GM10266 (cell line): Measurements from ENCODE around the gene ABCF2.

ENCODE experiments used
- DNase-seq: peaks from one replicate; pipeline ENCODE4 v3.0.0; 2012; ENCODE audit errors: extremely low spot score
- TF ChIP-seq, protein P1 (sequence below): IDR thresholded peaks from 2 replicates; pipeline ENCODE4 v1.5.1; 2012; ENCODE audit warnings: mild to moderate bottlenecking, low read depth; ENCODE audit not compliant: control insufficient read depth, insufficient read depth; ENCODE audit errors: missing control alignments

Gene ABCF2

DNA sequence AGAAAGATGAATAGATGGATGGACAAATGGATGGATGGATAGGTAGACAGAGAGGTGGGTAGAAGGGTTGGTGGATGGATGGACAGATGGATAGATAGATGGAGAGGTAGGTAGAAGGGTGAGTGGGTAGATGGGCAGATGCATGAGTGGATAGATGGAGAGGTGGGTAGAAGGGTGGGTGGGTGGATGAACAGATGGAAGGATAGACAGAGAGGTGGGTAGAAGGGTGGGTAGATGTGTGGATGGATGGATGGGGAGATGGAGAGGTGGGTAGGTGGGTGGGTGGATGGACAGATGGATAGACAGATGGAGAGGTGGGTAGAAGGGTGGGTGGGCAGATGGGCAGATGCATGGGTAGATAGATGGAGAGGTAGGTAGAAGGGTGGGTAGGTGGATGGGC is 29.1 kb downstream of the ABCF2 start:
- TF ChIP-seq, protein P1, sequence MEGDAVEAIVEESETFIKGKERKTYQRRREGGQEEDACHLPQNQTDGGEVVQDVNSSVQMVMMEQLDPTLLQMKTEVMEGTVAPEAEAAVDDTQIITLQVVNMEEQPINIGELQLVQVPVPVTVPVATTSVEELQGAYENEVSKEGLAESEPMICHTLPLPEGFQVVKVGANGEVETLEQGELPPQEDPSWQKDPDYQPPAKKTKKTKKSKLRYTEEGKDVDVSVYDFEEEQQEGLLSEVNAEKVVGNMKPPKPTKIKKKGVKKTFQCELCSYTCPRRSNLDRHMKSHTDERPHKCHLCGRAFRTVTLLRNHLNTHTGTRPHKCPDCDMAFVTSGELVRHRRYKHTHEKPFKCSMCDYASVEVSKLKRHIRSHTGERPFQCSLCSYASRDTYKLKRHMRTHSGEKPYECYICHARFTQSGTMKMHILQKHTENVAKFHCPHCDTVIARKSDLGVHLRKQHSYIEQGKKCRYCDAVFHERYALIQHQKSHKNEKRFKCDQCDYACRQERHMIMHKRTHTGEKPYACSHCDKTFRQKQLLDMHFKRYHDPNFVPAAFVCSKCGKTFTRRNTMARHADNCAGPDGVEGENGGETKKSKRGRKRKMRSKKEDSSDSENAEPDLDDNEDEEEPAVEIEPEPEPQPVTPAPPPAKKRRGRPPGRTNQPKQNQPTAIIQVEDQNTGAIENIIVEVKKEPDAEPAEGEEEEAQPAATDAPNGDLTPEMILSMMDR, result no peak
- DNase-seq, result no peak

DNA sequence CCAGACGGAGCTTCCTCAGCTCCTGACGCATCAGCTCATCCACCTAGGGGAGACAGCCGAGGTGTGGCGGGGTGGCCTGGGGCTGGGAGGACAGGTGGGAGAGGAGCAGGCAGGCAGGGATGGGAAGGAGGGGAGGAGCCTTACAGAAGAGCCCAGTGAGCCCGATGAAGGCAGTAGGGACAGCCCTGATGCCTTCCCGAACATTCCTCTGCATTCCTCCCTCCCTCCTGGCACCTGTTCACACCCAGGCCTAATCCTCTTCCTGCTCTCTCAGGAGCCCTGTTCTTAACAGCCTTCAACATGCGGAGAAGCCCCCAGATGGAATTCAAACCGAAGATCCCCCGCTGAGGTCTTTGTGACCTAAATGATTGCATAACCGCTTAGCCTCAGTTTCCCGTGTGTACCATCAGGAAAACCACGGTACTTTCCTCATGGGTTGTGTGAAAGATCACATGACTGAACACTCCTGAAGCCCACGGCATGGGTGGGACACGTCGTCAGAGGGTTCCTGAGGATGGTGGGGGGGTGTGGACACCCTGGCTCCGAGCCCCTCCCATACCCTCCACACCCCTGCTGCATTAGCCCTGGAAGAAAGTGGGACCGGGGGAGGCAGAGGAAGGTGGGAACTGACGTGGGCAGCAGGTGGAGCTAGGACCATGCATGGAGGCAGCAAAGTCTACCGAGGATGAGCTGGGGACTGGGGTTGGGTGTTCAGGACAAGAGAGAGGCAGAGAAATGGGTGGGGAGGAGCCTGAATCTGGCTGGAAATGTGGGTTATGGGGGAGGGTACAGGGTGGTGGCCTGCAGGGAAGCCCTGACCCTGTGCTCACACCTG is 31.2 kb downstream of the ABCF2 start:
- TF ChIP-seq, protein P1, result no peak
- no peak for DNase-seq

DNA sequence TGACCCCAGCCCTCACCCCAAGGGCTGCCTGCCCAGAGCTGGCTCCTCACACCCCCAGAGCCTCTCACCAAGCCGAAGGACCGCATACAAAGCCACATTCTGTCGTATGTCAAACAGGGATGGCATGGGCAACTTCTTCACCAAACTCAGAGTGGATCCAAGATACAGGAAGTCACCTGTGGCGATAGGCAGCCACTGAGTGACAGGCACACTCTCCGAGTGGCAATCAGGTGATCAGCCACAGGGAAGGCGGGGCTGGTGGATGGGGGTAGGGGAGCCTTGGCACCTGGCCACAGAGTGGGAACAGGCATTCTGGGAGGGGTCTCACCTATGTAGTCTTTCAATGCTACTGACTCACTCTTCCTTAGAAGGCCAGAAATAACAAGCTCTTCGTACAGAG is 32.8 kb downstream of the ABCF2 start:
- TF ChIP-seq, protein P1, result no peak
- DNase-seq, result no peak

DNA sequence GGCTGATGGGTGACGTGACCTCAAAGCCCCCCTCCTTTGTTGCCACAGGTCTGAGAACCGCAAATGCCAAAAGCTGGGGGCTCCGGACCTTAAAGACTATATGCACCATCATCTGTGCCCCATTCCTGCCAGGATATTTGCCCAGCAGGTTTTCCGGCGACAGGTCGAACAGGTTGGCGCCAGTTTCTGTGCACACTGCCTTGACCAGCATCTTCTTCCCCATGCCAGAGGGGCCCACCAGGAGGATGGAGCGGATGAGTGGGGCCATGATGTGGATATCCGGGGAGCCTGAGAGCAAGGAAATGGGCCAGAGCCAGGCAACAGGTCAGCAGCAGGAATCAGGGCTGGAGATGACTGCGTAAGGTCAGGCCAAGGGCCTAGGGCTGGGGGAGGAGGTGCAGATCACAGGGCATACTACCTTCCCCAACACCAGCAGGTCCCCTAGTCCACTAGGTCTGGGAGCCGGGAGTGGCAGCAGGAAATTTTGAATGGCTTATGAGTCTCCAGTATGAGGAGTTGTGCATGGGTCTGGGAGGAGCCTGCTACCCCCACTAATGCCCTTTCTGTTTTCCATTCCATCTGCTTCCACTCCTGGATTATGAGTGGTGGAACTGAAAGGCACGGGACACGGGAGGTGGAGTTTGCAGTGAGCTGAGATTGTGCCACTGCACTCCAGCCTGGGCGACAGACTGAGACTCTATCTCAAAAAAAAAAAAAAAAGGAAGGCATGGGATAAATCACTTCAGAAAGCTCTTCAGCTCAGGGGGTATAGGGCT is 33.6 kb downstream of the ABCF2 start:
- TF ChIP-seq, protein P1, result no peak
- no peak for DNase-seq

DNA sequence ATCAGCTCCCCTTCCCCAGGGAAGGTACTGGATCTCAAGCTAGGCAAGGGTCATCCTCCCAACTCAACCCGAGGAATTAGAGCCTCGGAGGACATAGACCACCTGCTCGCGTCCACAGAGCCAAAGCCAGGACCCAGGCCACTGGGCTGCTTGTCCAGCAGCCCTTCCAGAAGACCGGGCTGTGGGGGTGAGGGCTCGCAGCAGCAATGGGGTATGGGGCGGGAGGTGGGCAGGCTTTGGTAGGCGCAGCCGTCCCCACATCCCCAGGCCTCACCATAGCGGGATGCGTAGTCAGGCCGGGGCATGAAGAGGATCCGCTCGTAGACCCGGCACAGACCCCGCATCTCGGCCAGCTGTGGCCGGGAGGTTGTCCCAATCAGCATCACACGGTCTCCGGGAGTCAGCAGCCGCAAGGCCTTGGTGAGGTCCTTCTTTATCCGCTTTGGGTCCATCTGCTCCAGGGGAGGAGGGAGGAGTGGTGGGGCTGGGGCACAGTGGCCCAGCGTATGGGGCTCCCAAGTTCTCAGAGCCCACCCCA is 34.9 kb downstream of the ABCF2 start:
- TF ChIP-seq, protein P1, result no peak
- no peak for DNase-seq

DNA sequence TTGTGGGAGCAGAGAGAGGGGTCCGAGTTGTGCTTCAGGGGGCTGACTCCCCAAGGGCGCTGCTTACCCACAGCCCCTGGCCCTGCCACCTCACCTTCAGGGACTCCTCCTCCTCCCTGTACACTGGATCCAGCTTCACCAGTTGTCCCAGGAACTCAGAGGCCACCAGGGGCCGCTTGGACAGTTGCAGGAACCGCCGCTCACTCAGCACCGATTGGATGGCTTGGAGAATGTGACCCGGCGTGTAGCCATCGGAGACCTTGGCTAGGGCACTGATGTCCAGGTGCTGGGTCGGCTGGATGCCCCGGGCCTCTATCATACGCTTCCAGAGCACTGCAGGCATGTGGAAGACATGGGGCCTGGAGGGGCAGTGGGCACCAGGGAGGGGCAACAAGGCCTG is 35.5 kb downstream of the ABCF2 start:
- DNase-seq, result no peak
- TF ChIP-seq, protein P1, result no peak
